Gastroesophageal sphincter (tissue), 4 donors: ENCODE measurements around the gene CACNA1D. TPM values are rescaled to one million over a fixed set of nuclear protein-coding genes. Genes with fewer than 3 reads are reported as not detected.

Source experiments
- ATAC-seq: fragments of 150-250 bp; one replicate; pipeline ENCODE4 v1.9.1; 2016; ENCODE audit warnings: mild to moderate bottlenecking, moderate library complexity
- H3K27ac ChIP-seq, 4 donors: fragments of 200-600 bp; sonication (generic) in 3 of 4; 1 replicate in 3 of 4; 2 replicates in 1 of 4; pipeline ENCODE4 v1.5.1; 2016 to 2019
- H3K27me3 ChIP-seq: fragments of 200-600 bp; sonication (generic); one replicate; pipeline ENCODE4 v1.5.1; 2019
- H3K36me3 ChIP-seq, 2 donors: fragments of 200-600 bp; sonication (generic); one replicate each; pipeline ENCODE4 v1.5.1; 2019; ENCODE audit warnings: control low read depth in 1 of 2
- H3K4me1 ChIP-seq, 3 donors: fragments of 200-600 bp; sonication (generic); 1 replicate in 2 of 3; 2 replicates in 1 of 3; pipeline ENCODE4 v1.5.1; 2016 to 2019; ENCODE audit warnings: control low read depth in 2 of 3
- H3K4me3 ChIP-seq, 2 donors: fragments of 200-600 bp; sonication (generic); one replicate each; pipeline ENCODE4 v1.5.1; 2019; ENCODE audit warnings: mild to moderate bottlenecking in 1 of 2, moderate library complexity in 1 of 2
- H3K9me3 ChIP-seq, 3 donors: fragments of 200-600 bp; sonication (generic); one replicate each; pipeline ENCODE4 v1.5.1; 2017 to 2019; ENCODE audit warnings: control low read depth in 2 of 3
- EP300 ChIP-seq: sonication (generic); formaldehyde crosslinking; IDR thresholded peaks from one replicate; pipeline ENCODE4 v1.6.1; 2017; ENCODE audit warnings: antibody characterized with exemption, mild to moderate bottlenecking
- POLR2A ChIP-seq, 2 donors: fragments of 450-650 bp; IDR thresholded peaks; one replicate each; pipeline ENCODE4 v1.6.1; 2017; ENCODE audit warnings: antibody characterized with exemption in 2 of 2, mild to moderate bottlenecking in 2 of 2, moderate library complexity in 1 of 2
- POLR2AphosphoS5 ChIP-seq: sonication (generic); formaldehyde crosslinking; IDR thresholded peaks from one replicate; pipeline ENCODE4 v1.6.1; 2017; ENCODE audit warnings: antibody characterized with exemption
- WGBS, 2 donors: methylation state at CpG; one replicate each; pipeline ENCODE4 v1.1.5; 2018; ENCODE audit warnings: low coverage in 1 of 2; 5-methylcytosine and 5-hydroxymethylcytosine counted together
- total RNA-seq, 4 donors: library from RNA; depleted of rRNA; stranded (reverse); fragments of >200 nt; gene quantifications; one replicate each; pipeline ENCODE4 v1.1.0, GENCODE V29; 2016
- TF ChIP-seq, protein P1 (sequence below), 4 experiments: fragments of 200-600 bp in 2 of 4; fragments of 450-650 bp in 2 of 4; sonication (generic) in 1 of 4; IDR thresholded peaks; one replicate each; pipeline ENCODE4 v1.5.1; 2017 to 2019; ENCODE audit warnings: antibody characterized with exemption in 4 of 4, mild to moderate bottlenecking in 2 of 4, moderate library complexity in 2 of 4

CACNA1D gene
- total RNA-seq, 4 donors from 2014 or later = 0.52 to 5.7 (median 3.6) TPM

DNA sequence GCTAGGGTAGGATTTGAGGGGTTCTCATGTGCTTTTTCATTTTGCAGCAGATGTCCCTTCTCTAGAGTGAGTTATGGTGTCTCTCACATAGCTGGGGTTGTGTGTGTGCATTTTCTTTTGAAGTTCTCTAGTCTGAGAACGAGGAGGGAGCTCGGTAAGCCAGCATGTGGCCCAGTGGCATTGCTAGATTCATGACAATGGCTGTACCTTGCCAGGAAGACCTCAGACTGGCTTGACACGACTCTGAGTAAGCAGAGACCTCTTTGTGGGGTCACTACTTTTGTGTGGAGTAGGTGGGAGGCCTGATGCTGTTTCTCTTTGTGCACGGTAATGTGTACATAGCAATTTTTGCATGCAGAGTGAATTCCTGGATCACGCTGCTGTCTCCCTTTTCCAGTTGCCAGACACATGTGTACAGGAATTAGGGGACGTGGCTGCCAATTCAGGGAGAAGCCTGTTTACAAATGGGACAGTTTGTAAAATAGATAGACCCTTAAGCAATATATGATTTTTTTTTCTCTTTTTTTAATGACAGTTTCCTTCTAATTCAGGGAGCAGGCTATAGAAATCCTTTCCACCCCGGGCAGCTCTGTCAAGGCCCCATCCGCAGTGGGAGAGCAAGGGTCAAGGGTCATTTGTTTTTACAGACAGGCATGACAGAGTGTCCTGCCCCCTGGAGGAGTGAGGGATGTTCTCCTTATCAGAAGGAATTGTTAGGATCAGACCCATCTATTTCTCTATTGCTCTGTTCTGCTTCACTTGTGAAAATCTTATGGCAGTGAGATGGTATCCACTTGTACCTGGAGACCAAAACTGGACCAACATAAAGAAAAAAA, 4.6 kb downstream of the CACNA1D start:
- no peak for ATAC-seq
- Histone ChIP-seq H3K27ac (peak overlapping the region in 2 of 4 donors; percentile 40 to 56), H3K27me3 (peaks cover 20% of the 10 kb centered on the region), H3K36me3 (no peaks in the 10 kb centered on the region), H3K9me3 (no peaks in the 10 kb centered on the region), H3K4me3 (no peak overlapping the region), H3K4me1 (peaks cover 0 to 46% (median 10%) of the 10 kb centered on the region in 3 donors)
- no peak for TF ChIP-seq POLR2AphosphoS5
- no peak for TF ChIP-seq EP300
- no peak for TF ChIP-seq POLR2A (IDR thresholded peaks at IDR 0.05)
- TF ChIP-seq, protein P1, sequence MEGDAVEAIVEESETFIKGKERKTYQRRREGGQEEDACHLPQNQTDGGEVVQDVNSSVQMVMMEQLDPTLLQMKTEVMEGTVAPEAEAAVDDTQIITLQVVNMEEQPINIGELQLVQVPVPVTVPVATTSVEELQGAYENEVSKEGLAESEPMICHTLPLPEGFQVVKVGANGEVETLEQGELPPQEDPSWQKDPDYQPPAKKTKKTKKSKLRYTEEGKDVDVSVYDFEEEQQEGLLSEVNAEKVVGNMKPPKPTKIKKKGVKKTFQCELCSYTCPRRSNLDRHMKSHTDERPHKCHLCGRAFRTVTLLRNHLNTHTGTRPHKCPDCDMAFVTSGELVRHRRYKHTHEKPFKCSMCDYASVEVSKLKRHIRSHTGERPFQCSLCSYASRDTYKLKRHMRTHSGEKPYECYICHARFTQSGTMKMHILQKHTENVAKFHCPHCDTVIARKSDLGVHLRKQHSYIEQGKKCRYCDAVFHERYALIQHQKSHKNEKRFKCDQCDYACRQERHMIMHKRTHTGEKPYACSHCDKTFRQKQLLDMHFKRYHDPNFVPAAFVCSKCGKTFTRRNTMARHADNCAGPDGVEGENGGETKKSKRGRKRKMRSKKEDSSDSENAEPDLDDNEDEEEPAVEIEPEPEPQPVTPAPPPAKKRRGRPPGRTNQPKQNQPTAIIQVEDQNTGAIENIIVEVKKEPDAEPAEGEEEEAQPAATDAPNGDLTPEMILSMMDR (IDR thresholded peaks at IDR 0.05) = no peak
- 39 to 68% methylated on average over 5 to 7 of the region's 8 CpGs for WGBS, 2 donors

DNA sequence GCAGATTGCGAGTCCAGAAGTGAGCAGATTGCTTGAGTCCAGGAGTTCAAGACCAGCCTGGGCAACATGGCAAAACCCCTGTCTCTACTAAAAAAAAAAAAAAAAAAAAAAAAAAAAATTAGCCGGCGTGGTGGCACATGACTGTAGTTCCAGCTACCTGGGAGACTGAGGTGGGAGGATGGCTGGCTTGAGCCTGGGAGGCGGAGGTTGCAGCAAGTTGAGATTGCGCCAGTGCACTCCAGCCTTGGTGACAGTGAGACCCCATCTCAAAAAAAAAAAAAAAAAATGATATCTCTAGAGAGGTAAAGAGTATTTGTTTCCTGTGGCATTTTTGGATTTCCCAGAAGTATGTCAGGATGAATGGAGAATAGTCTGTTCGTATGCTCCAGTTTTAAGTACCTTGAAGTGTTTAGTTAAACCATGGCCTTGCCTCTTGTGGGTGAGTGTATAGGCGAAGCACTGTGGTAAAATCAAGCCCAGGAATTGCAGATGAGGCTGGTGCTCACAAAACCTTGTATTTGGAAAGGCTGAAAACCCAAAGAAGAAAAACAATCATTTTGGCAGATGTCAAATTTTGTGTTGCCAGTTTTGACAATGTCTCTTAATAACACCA, 5.9 kb downstream of the CACNA1D start:
- 92% methylated on average over 7 of the region's 7 CpGs; no CpG with 5 or more reads in 1 of the 2 donors for WGBS, 2 donors
- no peak for TF ChIP-seq POLR2AphosphoS5
- Histone ChIP-seq H3K9me3 (no peaks in the 10 kb centered on the region), H3K4me1 (peaks cover 0 to 37% (median 7%) of the 10 kb centered on the region in 3 donors), H3K27me3 (peaks cover 11% of the 10 kb centered on the region), H3K36me3 (no peaks in the 10 kb centered on the region), H3K27ac (no peak overlapping the region), H3K4me3 (no peak overlapping the region)
- no peak for ATAC-seq

DNA sequence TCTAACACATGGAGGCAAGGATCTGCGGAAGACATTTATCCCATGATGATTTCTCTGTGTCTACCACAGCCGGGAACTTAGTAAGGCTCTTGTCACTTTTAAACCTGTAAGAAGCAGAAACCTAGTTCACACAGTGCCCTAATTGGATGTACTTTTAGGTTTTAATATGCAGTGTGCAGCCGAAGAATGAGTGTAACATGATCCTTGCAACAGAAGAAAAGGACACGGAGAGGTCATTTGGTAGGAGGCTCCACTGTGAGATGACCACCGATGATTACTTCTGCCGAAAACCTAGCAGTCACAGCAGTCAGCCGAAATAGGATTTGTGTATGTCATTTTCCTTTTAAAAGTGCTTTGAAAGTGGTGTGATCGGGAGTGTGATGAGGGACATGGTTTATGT, 6.8 kb downstream of the CACNA1D start:
- TF ChIP-seq EP300 (no peak), POLR2AphosphoS5 (no peak), POLR2A (IDR thresholded peaks at IDR 0.05) (no peak)
- TF ChIP-seq, protein P1 (IDR thresholded peaks at IDR 0.05) = no peak
- Histone ChIP-seq H3K4me3 (no peak overlapping the region), H3K9me3 (no peaks in the 10 kb centered on the region), H3K27me3 (peaks cover 2% of the 10 kb centered on the region), H3K36me3 (no peaks in the 10 kb centered on the region), H3K4me1 (peaks cover 0 to 28% (median 0%) of the 10 kb centered on the region in 3 donors), H3K27ac (no peak overlapping the region)
- WGBS, 2 donors = 64 to 68% methylated on average over 6 to 8 of the region's 8 CpGs
- ATAC-seq = no peak

DNA sequence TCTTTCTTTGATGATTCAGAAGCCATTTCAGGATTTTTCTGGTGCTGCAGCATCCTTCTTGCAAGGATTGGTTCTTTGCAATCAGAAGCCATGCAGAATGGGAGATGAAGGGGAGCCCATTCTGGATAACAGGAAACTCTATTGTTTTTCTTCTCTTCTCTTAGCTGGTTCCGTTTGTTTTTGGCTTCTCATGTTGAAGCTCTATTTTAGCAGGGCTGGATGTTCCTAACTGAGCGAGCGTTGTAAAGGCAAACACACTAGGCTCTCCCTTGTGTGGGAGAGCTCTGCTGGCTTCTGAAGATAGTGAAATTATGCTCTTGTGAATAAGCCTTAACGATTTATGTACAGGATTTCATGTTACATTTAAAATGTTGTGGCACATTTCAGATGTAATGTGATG, 8.3 kb downstream of the CACNA1D start:
- WGBS, 2 donors = 68 to 74% methylated on average over 4 of the region's 4 CpGs
- H3K36me3 ChIP-seq = no peaks in the 10 kb centered on the region
- H3K4me3 ChIP-seq = no peak overlapping the region
- no peak for ATAC-seq
- H3K9me3 ChIP-seq = no peaks in the 10 kb centered on the region
- no peaks in the 10 kb centered on the region for H3K27me3 ChIP-seq
- no peak overlapping the region for H3K27ac ChIP-seq
- TF ChIP-seq, protein P1 (IDR thresholded peaks at IDR 0.05) = no peak
- TF ChIP-seq POLR2A (IDR thresholded peaks at IDR 0.05) (no peak), POLR2AphosphoS5 (no peak), EP300 (no peak)
- H3K4me1 ChIP-seq = peaks cover 0 to 15% (median 0%) of the 10 kb centered on the region in 3 donors

GRCh38 chr3:53503195-53503594, 8.8 kb downstream of the CACNA1D start:
- Histone ChIP-seq H3K4me1 (peaks cover 0 to 11% (median 0%) of the 10 kb centered on the region in 3 donors), H3K4me3 (no peak overlapping the region), H3K27me3 (no peaks in the 10 kb centered on the region), H3K27ac (no peak overlapping the region), H3K9me3 (no peaks in the 10 kb centered on the region), H3K36me3 (no peaks in the 10 kb centered on the region)
- ATAC-seq = no peak
- TF ChIP-seq EP300 (no peak), POLR2AphosphoS5 (no peak), POLR2A (IDR thresholded peaks at IDR 0.05) (no peak)
- TF ChIP-seq, protein P1 (IDR thresholded peaks at IDR 0.05) = no peak
- WGBS, 2 donors = 81 to 83% methylated on average over 3 to 5 of the region's 5 CpGs
